GM13976 (cell line): ENCODE measurements around the gene RPS6KA2.

Experiments
- DNase-seq: peaks from one replicate; pipeline ENCODE4 v3.0.0; 2012; ENCODE audit warnings: low spot score
- in situ Hi-C: fragments of 300-500 bp; cut with MboI; formaldehyde crosslinking; loops from one replicate; pipeline ENCODE4 v1.12.0; 2022; ENCODE audit warnings: low sequenced_read_pairs, mixed read lengths, inconsistent platforms; ENCODE audit not compliant: unreplicated experiment
- TF ChIP-seq, protein P1 (sequence below): IDR thresholded peaks from 2 replicates; pipeline ENCODE4 v1.5.1; 2012; ENCODE audit warnings: borderline replicate concordance, mild to moderate bottlenecking; ENCODE audit not compliant: insufficient read depth; ENCODE audit errors: extremely low read depth, missing control alignments, control extremely low read depth

RPS6KA2 gene

DNA sequence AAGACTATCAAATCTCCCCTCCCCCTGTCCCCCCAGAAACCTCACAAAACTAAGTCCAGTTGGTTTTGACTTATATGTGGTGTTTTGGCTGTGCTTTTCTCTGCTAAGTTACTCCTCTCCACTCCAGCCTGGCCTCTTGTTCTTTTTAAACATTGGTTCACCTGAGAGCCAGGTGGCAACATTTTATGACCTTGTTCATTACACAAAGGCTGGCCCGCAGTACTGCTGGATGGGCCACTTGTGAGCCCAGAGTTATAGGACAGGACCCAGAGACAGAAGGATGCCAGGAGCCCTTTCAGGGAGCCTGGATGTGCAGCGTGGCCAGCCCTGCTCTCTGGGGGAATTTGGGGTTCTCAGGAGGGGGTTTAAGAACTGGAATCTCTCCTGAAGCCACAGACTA lies 130.6 kb downstream of the RPS6KA2 start:
- in situ Hi-C loops = no loop called here
- TF ChIP-seq, protein P1, sequence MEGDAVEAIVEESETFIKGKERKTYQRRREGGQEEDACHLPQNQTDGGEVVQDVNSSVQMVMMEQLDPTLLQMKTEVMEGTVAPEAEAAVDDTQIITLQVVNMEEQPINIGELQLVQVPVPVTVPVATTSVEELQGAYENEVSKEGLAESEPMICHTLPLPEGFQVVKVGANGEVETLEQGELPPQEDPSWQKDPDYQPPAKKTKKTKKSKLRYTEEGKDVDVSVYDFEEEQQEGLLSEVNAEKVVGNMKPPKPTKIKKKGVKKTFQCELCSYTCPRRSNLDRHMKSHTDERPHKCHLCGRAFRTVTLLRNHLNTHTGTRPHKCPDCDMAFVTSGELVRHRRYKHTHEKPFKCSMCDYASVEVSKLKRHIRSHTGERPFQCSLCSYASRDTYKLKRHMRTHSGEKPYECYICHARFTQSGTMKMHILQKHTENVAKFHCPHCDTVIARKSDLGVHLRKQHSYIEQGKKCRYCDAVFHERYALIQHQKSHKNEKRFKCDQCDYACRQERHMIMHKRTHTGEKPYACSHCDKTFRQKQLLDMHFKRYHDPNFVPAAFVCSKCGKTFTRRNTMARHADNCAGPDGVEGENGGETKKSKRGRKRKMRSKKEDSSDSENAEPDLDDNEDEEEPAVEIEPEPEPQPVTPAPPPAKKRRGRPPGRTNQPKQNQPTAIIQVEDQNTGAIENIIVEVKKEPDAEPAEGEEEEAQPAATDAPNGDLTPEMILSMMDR = no peak
- DNase-seq = no peak

DNA sequence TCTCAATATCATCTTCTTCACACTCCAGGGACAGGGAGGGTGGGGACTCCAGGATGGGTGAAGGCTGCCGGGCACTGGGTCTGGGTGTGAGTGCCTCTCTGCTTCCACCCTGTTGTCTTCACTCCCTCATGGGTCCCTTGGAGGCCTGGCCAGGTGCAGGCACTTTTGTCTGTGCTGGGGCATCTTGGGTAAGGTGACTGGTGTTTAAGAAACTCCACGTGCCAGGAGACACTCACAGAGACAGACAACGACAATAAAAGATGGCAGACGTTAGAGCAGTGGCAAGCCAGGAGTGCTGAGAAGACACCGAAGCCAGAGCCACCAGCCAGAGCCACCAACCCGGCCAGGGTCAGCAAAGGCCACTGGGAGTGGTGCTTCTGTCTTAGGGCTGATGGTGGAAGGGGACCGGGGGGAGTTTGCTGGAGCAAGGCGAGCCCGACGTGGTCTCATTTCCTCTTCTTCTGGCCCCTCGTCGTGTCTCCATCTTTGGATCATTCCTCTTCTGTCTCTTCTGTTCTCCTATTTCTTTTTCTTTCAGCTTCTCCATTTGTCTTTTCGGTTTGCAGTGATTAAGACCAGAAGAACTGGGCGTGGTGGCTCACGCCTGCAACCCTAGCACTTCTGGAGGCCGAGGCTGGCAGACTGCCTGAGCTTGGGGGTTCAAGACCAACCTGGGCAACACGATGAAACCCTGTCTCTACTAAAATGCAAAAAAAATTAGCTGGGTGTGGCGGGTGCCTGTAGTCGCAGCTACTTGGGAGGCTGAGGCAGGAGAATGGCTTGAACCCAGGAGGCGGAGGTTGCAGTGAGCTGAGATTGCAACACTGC lies 131.3 kb downstream of the RPS6KA2 start:
- in situ Hi-C loops = no loop called here
- DNase-seq = no peak
- TF ChIP-seq, protein P1 = no peak

DNA sequence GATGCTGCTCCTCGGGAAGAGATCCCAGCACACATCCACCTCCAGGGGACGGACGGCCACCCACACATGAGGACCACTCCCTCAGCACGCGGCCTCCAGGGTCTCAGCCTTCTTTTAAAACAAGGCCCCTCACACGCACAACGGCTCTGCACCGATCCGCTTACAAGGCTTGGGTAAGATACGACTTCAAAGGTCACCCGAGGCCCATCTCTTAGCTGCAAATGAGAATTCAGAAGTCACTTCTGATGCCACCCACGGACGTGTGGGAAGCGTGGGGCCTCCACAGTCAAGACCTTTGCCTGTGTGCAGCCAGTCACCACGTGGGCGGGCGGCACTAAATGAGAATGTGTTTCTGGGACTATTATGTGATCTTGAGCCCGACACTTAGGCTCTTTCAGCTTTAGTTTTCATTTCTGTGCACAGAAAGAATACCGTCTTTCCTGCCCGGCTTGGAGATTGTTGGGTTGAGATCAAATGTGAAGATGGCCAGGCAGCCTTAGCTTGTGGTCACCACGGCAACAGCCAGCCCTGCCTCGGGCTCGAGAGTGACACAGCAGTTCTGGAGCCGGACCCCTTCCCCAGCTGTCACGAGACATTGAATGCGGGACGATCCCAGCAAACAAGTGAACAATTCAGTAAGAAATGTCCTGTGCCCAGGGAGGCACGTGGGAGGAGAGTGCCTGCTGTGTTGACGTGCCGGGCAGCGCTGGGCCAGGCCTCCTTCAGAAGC lies 132.1 kb downstream of the RPS6KA2 start:
- in situ Hi-C loops = no loop called here
- TF ChIP-seq, protein P1 = no peak
- no peak for DNase-seq

DNA sequence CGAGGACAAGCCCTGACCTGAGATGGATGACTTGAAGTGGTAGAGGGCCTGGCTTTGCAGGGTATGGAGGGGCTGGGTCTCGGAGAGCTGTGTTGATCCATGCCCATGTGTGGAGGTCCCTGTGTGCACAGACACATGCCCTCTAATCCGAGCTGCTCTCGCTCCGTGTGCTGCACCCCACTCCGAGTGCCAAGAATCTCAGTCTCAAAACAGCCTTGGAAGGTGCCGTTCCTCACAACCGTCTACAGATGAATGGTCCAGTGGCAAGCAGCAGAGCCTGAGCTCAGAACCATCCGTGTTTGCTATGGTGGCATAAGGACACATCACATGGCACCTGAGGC lies 133.0 kb downstream of the RPS6KA2 start:
- DNase-seq = no peak
- in situ Hi-C loops = no loop called here
- TF ChIP-seq, protein P1 = no peak

DNA sequence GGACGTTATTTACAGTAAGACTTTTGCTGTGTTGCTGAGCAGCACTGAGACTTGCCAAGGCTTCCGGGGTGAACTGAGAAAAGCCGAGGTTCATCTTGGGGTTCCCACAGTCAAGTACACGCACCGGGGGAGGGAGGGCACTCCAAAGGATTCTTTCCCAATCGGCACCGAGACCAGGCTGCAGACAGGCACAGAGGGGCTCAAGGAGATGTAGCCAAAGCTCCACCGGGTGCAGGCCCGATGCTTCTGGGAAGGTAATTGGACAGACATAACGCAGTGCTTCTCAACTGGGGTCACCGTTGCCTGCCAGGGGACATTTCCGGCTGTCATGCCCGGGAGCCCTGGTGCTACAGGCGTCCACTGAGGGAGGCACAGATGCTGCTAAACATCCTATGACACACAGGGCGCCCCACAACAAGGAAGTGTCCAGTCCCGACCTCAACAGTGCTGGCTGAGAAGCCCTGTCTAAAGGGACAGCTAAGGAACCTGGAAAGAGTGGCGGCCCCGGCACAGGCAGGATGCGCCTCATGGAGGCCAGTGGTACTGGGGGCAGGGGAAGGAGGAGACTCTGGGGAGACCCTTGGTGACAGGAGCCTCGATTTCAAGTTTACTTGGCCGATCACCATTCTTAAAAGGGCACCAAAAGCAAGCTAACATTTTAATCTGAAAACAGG lies 133.5 kb downstream of the RPS6KA2 start:
- no peak for DNase-seq
- in situ Hi-C loops = no loop called here
- TF ChIP-seq, protein P1 = no peak

DNA sequence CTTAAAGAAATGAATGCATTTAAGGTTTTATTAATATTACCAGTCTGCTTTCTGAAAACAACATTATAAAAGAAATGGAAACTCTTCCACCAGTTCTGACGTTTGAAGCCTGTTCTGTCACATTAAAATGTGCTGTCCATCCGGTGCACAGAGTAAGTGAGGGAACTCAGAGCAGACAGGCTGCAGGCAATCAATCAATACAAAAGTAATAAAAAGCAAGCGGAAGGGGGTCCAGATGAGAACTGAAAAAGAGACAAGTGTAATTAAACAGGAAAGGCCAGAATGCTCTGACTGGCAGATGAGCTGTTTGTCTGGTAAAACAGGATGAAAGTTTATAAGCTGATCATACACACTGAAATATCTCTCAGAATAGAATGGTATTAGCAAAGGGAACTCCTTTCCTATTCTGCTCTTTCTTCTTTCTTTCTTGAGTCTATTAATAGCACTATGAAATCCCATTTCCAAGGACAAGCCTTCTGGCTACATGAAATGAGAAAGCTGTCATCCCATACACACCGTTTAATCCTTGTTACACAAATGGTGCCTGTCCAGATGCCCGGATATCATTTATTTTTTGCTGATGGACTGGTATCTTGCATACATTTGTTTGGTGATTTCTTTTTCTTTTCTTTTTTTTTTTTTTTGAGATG lies 134.8 kb downstream of the RPS6KA2 start:
- no peak for DNase-seq
- TF ChIP-seq, protein P1 = no peak
- in situ Hi-C loops = no loop called here
